ENCODE data around the gene COL17A1.

GRCh38 chr10:104036069-104036384 is 49.7 kb downstream of the COL17A1 start:
- TF ChIP-seq GATA2 (IDR thresholded peaks at IDR 0.05; ENCODE audit: low read depth, low read length) (no peak), GATA3 (IDR thresholded peaks at IDR 0.05; ENCODE audit: low read depth, low read length) (no peak)
